Activated naive CD4-positive, alpha-beta T cell treated with anti-CD3 and anti-CD28 coated beads, Interleukin-2, amount 50 U/mL, for 16 hours (primary cell): ENCODE measurements around the gene ANKS1A.

Experiments used
- DNase-seq: peaks from one replicate; pipeline ENCODE4 v3.0.0-alpha.2; 2020

Gene ANKS1A

DNA sequence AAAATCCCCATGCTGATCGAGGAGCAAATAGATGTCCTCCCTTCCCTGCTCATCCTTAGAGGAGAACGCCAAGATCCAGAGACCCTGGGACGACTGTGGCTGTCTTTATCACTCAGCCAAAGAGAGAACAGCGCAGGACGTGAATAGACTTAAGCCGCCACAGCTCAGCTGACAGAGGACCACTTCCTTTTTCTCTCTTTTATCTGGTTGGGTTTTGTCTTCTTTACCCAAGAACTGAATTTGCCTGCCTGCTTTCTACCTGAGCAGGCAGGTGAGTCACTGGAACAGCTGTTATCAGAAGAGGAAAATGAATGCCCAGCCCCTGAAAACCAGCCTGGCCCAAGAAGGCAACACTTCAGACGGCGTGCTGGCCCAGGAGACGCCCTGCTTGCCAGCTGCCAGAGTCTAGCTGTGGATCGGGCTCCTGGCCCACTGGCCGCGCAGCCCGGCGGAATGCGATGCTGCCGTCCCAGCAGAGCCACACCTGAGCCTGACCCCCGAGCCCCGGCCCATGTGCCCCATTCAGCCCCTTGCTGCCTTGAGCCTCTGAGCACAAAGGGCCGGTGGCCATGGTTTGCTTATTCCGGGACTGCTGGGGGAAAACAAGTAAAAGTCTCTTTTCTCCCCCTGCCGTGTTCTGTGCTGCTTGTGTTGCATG lies 169.9 kb downstream of the ANKS1A start:
- DNase-seq = no peak

DNA sequence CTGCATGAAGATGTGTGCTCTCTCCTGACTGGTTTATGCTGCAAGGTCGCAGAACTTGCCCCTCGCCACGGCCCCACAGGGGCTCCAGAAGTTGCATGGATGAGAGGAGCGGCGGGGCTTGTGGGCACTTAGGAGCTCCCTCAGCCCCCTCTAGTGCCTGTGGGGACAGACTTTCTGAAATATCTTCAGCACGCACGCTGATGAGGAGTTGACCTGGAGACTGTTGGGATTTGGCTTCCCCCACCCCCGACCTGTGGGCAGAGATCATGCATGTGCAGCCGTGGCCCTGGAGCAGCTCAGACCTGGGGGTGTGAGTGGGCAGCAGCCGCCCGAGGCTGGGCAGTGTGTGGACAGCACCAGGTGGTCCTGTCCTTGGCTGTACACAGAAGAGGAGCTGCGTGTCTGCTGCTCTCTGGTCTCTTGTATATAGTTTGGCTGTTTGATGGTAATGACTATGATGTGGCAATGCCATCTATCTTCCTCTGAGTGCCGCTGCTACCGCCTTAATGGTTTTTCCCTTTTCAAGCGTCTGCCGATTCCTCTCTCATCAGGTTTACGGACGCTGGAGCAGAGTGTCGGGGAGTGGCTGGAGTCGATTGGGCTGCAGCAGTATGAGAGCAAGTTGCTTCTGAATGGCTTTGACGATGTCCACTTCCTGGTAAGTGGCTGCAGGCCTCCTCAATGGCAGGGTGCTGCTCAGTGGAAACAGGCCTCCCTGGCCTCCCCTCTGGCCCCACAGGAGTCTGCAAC lies 170.7 kb downstream of the ANKS1A start:
- no peak for DNase-seq

GRCh38 chr6:35061102-35061615 lies 172.1 kb downstream of the ANKS1A start:
- DNase-seq = no peak

DNA sequence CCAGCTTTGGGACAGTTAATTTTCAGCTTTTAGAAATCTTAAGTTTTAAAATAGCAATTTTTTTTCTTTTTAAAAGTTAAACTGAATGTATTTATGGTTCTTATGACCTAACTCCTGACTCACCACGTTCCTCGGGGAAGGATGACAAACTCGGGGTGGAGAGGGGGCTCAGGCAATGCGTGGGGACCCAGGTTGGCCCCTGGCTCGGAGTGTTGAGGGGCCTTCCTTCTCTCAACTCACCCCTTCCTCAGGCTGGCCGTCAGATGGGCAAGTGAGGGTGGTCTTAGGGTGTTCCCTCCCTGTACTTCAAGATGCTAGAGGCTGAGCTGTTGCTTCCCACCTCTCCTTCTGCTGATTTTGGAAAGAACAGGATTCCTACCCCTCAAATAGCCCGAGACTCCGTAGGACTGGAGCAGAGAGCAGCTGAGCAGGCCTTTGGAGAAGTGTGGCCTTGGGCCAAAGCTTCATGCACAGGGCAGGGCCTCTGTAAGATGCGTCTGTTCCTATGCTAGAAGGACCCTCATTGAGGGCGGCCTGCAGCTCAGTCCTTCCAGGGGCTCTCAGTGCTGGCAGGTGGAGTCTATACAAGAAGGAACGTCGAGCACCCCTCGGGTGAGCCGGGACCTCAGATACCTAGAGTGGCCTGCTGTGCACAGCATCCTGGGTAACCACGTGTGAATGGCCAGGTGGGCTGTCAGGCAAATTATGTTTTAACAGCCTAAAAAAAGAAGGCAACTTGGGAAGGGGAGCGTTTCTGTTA lies 172.8 kb downstream of the ANKS1A start:
- no peak for DNase-seq

GRCh38 chr6:35062676-35063574 lies 173.9 kb downstream of the ANKS1A start:
- no peak for DNase-seq

GRCh38 chr6:35063701-35064280 lies 174.7 kb downstream of the ANKS1A start:
- DNase-seq = no peak

GRCh38 chr6:35064290-35064689 lies 175.2 kb downstream of the ANKS1A start:
- no peak for DNase-seq

DNA sequence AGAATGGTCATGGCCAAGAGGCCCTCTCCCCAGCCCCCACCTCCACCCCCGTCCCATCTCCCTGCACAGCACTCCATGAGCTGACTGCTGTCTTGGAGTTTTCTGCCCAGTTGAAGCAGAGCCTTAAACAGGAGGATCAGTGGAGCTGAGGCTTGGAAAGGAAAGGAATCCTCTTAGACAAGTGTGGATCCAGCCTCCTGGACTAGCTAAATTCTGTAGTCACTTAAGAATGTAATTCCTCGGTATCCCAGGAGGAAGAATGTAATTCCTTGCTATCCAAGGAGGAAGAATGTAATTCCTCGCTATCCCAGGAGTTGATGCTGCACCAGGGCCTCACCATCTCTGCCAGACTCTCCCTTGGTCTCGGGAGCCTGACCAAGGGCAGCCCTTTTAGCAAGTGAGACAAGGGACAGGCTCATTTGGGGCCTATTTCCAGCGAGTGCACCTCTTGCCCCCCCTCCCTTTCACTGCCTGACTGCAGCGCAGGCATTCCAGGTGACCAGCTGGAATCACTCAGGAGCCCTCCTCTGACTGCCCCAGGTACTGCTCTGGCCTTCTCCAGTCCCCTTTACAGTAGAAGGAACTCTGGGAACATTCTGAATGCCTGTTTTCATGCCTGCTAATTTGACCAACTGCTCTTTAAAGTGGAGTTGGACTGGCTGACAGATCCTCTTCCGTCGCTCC lies 175.8 kb downstream of the ANKS1A start:
- DNase-seq = no peak

GRCh38 chr6:35065441-35065800 lies 176.4 kb downstream of the ANKS1A start:
- no peak for DNase-seq

DNA sequence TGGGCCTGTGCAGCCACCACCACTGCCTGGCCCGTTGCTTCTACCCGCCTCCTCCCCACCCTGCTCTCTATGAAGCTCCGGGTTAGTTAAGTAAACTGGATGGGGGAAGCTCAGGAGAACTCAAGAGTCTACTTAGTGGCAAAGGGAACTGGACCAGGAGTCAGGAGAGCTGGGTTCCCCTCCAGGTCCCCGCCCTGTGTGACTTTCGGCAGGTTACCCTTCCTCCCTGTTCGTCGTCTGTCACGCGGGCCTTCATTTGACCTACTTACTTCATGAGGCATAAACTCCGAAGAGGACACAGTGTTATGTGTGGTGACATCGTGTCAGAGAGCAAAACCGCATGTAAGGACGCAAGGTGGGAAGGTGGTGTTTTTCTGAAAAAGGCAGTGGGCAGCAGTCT lies 176.8 kb downstream of the ANKS1A start:
- no peak for DNase-seq

DNA sequence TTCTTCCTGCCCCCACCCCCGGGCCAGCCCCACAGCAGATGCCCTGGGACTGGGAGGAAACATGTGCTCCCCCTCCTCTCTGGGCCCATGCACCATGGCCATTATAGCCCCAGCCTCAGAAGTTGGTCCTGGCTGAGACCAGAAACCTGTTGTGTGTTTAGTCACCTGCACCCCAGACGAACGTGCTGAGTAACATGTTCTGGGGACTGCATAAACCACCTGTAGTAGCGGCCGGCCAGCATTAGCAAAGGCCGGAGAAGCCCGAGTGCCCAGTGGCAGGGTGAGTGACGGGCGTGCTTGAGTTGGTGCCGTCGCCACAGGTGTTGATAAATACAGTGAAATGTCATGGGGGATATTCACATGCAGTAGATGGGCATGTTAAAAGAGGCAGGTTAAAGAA lies 178.2 kb downstream of the ANKS1A start:
- no peak for DNase-seq

GRCh38 chr6:35068206-35068605 lies 179.2 kb downstream of the ANKS1A start:
- DNase-seq = no peak

DNA sequence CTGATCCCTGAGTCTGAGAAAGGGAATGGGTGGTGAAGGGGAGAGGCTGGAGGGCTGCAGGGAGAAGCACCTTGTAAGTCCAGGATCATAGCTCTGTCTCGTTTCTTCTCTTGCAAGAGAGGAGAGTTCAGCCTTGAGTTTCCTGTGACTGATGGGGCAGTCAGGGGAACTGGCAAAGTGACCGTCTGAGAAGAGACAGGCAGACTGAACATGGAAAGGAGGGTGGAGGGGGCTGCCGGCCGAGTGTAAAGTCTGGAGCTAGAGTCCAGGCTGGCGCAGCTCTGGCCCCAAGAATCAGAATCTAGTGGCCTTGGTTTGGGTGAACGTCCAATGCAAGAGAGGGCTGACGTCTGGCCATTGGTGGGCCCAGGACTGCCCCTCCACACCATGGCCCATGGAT lies 179.6 kb downstream of the ANKS1A start:
- no peak for DNase-seq

GRCh38 chr6:35069262-35069661 lies 180.2 kb downstream of the ANKS1A start:
- DNase-seq = no peak

- no peak for DNase-seq
These were observed 181.1 kb downstream of the ANKS1A start for GRCh38 chr6:35070111-35070510.

DNA sequence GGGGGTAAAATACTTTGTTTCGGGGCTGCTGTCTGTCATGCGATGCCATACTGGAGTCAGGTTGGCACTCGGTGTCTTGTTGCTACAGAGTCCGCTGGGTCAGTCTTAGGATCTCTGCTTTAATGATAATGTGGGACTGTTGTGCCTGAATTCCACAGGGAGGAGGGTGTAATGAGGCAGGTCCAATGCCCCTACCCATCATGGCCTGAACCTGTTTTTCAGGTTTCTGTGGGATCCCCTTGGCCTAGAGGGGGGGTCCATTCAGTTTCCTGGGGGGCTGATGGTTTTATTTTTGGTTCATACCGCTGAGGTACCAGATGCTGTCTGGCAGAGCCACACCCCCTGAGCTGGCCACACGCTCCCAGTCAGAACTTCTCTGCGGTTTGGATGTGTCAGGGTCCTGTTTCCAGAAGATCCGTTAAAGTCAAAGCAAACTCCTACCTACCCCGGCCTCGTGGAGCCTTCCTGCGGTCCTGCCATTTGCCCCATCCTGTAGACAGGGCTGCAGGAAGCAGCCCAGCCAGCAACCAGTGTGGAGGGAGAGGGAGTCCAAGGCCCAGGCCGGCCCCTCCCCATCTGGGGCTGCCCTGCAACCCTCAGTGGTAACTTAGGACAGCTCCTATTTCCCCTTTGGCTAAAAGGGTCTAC lies 182.4 kb downstream of the ANKS1A start:
- no peak for DNase-seq

GRCh38 chr6:35072051-35072697 lies 183.1 kb downstream of the ANKS1A start:
- DNase-seq = no peak

DNA sequence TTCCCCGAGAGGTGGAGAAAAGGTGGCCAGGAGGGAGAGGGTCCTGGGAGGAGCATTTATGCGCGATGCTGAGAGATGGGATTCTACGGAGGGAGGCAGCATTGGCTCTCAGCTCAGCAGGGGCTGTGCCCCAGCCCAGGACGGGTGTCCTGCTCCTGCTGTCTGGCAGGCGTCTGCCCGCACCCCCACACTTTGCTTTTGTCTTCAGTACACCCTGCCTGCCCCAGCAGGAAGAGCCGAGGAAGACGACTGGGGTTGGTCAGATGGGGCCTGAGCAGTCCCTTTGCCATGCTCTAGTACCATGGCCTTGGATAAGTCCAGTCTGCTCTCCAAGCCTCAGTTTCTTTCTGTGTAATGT lies 183.6 kb downstream of the ANKS1A start:
- DNase-seq = no peak

DNA sequence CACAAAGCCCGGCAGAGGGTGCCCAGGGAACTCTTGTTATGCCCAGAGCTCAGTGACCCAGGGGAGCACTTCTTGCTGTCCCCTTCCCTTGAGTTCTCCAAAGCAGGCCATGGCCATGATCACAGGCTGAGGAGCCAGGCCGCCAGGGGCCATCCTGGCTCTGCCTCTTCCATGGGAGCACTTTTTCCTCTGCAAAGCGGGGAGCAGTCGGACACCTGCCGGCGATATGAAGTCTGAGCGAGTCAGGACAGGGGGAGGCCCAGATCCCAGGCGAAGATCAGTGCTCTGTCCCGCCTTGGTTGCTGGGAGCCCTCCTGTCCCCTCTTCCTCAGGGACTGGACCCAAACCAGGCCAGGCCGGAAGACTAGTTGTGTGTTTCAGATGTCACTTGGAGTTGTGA lies 184.2 kb downstream of the ANKS1A start:
- no peak for DNase-seq

DNA sequence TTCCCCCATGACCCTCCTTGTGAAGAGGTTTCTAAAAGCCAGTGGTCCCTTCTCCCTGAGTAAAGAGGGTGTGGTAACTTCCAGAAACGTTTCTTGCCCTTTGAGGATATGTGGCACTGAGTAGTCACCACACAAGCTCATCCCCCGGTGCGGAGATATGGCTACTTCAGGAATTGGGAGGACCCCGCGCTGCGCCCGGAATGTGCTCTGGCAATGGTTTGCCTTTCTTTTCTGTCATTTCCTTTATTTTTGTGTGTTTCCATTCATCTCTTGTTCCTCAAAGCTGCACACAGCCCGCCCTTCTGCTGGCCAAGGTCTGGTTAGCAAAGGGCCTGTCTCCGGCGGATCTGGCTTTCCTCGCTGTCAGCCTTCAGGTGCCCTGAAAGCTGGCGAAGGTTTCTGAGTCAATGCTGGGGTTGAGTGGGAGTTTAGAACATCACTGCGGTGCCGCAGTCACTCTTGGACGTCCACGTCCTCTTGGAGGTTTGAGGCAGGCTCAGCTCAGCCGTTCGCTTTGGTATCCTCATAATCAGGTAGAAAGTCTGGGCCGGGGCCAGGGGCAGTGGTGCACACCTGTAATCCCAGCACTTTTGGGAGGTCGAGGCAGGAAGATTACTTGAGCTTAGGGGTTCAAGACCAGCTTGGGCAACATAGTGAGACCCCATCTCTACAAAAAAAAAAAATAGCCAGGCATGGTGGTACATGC lies 184.9 kb downstream of the ANKS1A start:
- DNase-seq = no peak
